ENCODE results near the gene ZCCHC17.

GRCh38 chr1:31378001-31378400, 81.2 kb downstream of the ZCCHC17 start:
- TF ChIP-seq FOXK2 (IDR thresholded peaks at IDR 0.05) (no peak), FOXM1 (IDR thresholded peaks at IDR 0.05; ENCODE audit: borderline replicate concordance) (no peak), TARDBP (IDR thresholded peaks at IDR 0.05) (no peak)

Data from HEK293T (cell line).